Measurements from ENCODE around the gene MARCHF9.

The MARCHF9 gene

GRCh38 chr12:57753756-57754337, 1.1 kb upstream of the MARCHF9 start:
- in situ Hi-C loops (cut with MboI; ENCODE audit: low sequenced_read_pairs) = no loop called here

GRCh38 chr12:57755194-57755453, 221 bp downstream of the MARCHF9 start:
- in situ Hi-C loops (cut with MboI; ENCODE audit: low sequenced_read_pairs) = no loop called here

DNA sequence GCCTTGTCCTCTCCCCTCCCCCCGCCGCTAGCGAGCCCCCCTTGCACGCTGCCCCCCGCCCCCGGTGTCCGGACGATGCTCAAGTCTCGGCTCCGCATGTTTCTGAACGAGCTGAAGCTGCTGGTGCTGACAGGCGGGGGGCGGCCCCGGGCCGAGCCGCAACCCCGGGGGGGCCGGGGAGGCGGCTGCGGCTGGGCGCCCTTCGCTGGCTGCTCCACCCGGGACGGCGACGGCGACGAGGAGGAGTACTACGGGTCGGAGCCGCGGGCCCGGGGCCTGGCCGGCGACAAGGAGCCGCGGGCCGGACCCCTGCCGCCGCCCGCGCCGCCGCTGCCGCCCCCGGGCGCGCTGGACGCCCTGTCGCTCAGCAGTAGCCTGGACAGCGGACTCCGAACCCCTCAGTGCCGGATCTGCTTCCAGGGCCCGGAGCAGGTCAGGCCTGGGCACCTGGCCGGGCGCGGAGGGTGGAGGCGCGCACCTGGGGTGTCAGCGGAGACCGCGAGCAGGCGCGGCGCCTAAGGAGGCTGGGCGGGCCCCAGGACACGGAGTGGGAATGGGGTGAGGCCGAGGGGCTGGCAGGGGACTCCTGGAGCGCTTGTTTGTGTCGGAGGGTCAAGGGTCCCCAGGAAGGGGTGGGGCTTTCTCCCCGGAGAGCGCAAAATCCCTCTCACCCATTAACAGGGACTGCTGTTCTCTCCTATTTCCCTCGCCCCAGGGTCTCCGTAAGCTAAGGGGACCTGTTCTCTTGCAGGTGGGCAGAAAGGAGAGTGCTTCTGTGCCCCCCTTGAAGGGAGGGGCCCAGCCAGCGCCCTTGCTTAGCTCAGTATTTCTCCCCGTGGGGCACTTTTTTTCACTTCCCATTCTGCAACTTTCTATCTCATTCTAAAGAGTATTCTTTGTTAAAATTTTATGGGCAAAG, 810 bp downstream of the MARCHF9 start:
- in situ Hi-C loops (cut with MboI; ENCODE audit: low sequenced_read_pairs) = no loop called here

GRCh38 chr12:57756406-57757341, 1.8 kb downstream of the MARCHF9 start:
- in situ Hi-C loops (cut with MboI; ENCODE audit: low sequenced_read_pairs) = no loop called here

DNA sequence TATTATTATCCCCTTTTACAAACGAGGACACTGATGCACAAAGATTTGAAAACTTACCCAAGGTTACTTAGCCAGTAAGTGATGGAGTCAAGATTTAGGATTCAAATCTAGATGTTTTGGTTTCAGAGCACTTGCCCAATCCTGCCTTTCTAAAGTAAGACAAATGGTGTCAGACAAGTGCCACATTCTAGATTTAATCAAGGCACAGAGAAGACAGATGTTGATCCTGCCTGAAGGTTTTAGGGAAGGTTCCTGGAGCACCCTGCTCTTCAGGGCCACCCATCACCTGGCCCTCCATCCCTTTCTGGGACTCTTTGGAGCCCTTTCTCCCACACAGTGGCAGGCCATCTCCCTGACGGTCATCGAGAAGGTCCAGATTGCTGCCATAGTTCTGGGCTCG, 2.9 kb downstream of the MARCHF9 start:
- in situ Hi-C loops (cut with MboI; ENCODE audit: low sequenced_read_pairs) = no loop called here

DNA sequence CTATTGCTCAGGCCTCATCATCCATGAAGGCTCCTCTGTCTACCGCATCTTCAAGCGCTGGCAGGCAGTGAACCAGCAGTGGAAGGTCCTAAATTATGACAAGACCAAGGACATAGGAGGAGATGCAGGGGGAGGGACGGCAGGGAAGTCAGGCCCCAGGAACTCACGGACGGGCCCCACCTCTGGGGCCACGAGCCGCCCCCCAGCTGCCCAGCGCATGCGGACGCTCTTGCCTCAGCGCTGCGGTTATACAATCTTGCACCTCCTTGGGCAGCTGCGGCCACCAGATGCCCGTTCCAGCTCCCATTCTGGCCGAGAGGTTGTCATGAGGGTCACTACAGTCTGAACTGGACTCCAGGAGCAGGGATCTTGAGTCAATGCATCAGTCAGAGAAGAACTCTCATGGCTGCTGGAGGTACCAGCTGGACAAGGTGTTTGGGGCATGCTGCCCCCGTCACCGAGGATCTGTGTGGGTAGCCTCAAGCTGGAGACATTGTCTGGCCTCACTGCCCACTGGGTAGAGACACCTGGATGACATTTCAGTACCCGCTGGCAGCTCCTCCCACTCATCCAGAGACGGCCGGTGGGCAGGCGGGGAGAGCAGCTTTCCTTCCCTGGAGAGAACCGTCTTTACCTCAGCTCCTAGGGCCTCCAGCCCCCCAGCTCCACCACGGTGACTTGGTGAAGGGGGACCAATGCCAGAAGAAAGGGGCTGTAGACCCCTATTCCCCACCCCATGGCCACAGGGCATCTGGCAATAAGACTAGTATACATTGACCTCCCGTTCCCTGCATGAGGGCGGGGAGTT, 3.9 kb downstream of the MARCHF9 start:
- in situ Hi-C loops (cut with MboI; ENCODE audit: low sequenced_read_pairs) = no loop called here

- in situ Hi-C loops (cut with MboI; ENCODE audit: low sequenced_read_pairs) = no loop called here
These were observed 4.6 kb downstream of the MARCHF9 start for GRCh38 chr12:57759360-57759980.

- in situ Hi-C loops (cut with MboI; ENCODE audit: low sequenced_read_pairs) = no loop called here
These were observed 5.6 kb downstream of the MARCHF9 start for GRCh38 chr12:57760347-57760982.

DNA sequence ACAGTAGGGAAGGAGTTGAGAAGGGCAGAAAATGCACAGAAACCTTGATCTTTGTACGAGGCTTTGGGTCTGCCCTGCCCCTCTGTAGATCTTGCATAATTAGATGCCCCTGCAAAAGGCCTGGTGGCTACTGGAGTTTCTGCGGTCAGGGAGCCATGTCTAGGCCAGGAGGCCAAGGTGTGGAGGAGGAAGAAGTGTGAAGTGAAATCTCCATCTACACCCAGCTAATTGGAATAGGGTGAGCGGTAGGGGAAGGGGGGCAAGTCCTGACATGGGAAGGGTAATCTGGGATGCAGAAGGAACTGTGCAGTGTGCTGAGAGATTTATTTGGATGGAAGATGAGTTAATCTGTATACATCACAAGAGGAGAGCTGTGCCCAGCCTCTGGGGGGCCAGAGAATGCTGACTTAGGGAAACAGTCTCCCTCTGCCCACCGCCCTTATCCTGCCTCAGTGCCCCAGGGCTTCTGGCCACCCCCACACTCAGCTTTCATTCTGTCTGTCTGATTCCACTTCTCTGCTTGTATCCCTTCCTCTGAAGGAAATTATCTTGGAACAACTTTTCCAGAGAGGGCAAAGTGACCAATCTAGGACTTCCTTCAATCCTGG, 6.6 kb downstream of the MARCHF9 start:
- in situ Hi-C loops (cut with MboI; ENCODE audit: low sequenced_read_pairs) = no loop called here

DNA sequence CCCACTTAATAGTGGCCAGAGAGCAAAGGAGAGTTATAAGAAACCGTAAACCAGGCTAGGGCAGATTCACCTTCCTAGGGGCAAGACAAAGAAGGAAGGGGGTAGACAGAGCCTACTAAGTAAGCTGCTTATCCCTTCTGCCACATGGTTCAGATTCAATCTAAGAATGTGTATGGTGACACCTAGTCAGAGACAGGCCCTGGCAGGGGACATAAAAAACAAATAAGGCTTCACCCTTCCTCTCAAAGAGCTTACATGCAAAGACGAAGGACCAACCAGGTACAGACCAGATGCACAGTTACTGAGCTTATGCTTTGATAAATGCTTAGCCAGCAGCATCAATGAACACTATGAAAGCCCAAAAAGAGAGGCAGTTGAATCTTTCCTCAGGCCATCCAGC, 7.6 kb downstream of the MARCHF9 start:
- in situ Hi-C loops (cut with MboI; ENCODE audit: low sequenced_read_pairs) = no loop called here

DNA sequence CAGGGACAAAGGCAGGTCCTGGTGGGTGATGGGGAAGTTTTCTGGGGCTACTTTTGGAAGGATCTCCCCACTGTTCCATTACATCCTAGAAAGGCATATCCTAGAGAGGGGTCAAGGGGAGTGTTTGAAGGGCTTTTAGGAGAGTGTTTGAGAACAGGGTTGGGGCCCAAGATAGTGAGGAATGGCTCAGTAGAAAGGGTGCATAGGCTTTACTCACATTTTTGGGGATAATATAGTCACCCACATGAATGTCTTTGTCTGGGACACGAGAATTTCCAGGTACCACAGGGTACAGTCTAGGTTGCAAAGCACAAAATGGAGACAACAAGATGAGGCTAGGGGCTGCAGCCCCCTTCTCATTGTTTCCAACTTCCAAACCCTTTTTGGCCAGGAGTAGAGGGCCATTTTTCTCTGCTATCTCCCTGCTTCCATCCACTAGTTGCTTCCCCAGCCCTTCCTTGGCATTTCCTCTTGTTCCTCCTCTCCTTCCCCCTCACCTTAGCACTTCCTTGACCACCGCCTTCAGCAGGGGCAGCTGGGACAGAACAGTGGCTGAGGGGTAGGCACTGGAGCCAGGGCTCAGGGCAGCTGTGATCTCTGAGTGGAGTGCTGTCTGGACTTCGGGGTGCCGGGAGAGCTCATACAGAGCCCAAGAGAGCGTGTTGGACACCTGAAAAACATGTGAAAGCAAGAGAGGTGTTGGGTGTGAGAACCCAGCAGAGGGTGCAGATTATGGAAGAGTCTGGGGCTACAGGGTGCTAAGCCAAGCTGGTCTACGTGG, 9.2 kb downstream of the MARCHF9 start:
- in situ Hi-C loops (cut with MboI; ENCODE audit: low sequenced_read_pairs) = no loop called here

GRCh38 chr12:57764662-57765002, 9.7 kb downstream of the MARCHF9 start:
- in situ Hi-C loops (cut with MboI; ENCODE audit: low sequenced_read_pairs) = no loop called here

- in situ Hi-C loops (cut with MboI; ENCODE audit: low sequenced_read_pairs) = no loop called here
These were observed 10.2 kb downstream of the MARCHF9 start for GRCh38 chr12:57765003-57765697.

GRCh38 chr12:57765698-57766463, 11.0 kb downstream of the MARCHF9 start:
- in situ Hi-C loops (cut with MboI; ENCODE audit: low sequenced_read_pairs) = no loop called here

DNA sequence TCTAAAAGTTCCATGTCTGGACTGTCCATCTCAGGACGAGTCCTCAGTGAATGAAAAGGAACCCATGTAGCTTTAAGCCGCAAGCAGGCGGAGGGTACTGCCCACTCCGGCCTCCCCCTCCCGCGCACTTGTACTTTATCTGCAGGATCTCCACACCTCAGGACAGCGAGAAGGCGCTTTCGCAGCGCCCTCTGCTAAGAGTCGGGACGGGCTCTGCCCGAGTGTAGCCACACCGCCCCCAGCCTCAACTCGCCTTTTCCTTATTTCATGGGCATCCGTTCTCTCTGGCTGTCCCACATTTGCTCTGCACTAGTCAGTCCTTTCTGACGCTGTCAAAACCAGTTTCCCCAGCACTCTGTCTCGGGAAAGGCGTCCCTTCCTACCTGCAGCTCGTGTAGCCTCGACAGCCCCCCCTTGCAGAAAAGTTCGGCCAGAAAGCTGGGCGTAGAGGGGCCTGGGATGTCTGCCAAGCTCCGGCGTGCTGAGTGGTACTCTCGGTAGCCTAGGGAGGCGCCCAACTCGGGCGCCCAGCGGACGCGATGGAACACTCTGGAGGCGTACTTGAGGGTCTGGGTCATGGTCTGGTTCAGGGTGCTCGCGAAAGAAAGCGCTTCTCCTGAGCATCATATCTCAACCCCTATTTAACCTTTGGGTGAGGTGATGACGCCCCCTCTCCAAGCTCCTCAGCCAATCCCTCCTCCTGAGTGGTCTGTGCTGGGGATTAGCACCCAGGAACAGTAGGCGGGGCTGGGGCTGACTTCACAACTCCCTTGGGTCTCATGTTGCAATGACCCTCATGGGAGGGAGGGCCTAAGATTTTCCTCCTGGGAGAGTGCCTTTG, 11.8 kb downstream of the MARCHF9 start, which contains the start of gene CYP27B1:
Gene CYP27B1, minus strand, starts transcription at position 615 of the 841 bp plus-strand sequence. Its CDS starts 37 bp downstream, at position 578.
- in situ Hi-C loops (cut with MboI; ENCODE audit: low sequenced_read_pairs) = no loop called here

GRCh38 chr12:57767305-57767698, 12.4 kb downstream of the MARCHF9 start:
- in situ Hi-C loops (cut with MboI; ENCODE audit: low sequenced_read_pairs) = no loop called here
